Lung (tissue), 12 donors: ENCODE results near the gene PTPRN2. TPM values are rescaled to one million over a fixed set of nuclear protein-coding genes. Genes with fewer than 3 reads are reported as not detected.

Source experiments
- ATAC-seq: fragments of 200-7000 bp; cut with Tn5 transposase; one replicate; pipeline ENCODE4 v1.9.1; 2020; ENCODE audit warnings: moderate number of reproducible peaks; ENCODE audit not compliant: insufficient read depth, low FRiP score
- DNase-seq, 3 donors: peaks; one replicate each; pipeline ENCODE4 v3.0.0-alpha.2; 2013 to 2017
- H3K27ac ChIP-seq, 2 donors: one replicate each; pipeline ENCODE4 v1.5.1; 2013; ENCODE audit warnings: mild to moderate bottlenecking in 2 of 2, moderate library complexity in 2 of 2, control low read depth in 1 of 2, inconsistent platforms in 1 of 2, low read depth in 1 of 2, low read length in 1 of 2
- H3K27me3 ChIP-seq, 3 donors: one replicate each; pipeline ENCODE4 v1.5.1; 2013; ENCODE audit warnings: low read length in 2 of 3; ENCODE audit not compliant: control insufficient read depth in 3 of 3, insufficient read depth in 3 of 3
- H3K36me3 ChIP-seq, 4 donors: one replicate each; pipeline ENCODE4 v1.5.1; 2013; ENCODE audit warnings: low read length in 4 of 4, mild to moderate bottlenecking in 1 of 4, moderate library complexity in 1 of 4; ENCODE audit not compliant: control insufficient read depth in 4 of 4, insufficient read depth in 4 of 4
- H3K4me1 ChIP-seq, 5 donors: one replicate each; pipeline ENCODE4 v1.5.1; 2013; ENCODE audit warnings: low read length in 5 of 5, mild to moderate bottlenecking in 2 of 5, moderate library complexity in 1 of 5; ENCODE audit not compliant: control insufficient read depth in 5 of 5, insufficient read depth in 5 of 5
- H3K4me3 ChIP-seq: one replicate; pipeline ENCODE4 v1.5.1; 2013; ENCODE audit warnings: mild to moderate bottlenecking, control low read depth, moderate library complexity
- H3K9ac ChIP-seq, 2 donors: one replicate each; pipeline ENCODE4 v1.5.1; 2013; ENCODE audit warnings: low read length in 2 of 2, control low read depth in 1 of 2; ENCODE audit not compliant: insufficient read depth in 1 of 2
- H3K9me3 ChIP-seq, 4 donors: one replicate each; pipeline ENCODE4 v1.5.1; 2013; ENCODE audit warnings: low read length in 3 of 4, mild to moderate bottlenecking in 1 of 4, moderate library complexity in 1 of 4; ENCODE audit not compliant: control insufficient read depth in 4 of 4, insufficient read depth in 3 of 4
- WGBS, 2 donors: extraction: QIAGEN DNeasy Blood & Tissue Kit; methylation state at CpG; one replicate each; pipeline ENCODE4 v1.1.7; 2013; 5-methylcytosine and 5-hydroxymethylcytosine counted together
- polyA plus RNA-seq, 2 donors: library from polyadenylated mRNA; stranded (reverse); fragments of 200-250 nt; gene quantifications; one replicate each; pipeline ENCODE4 v1.2.1, GENCODE V29; 2013
- total RNA-seq, 2 donors: library from RNA; depleted of rRNA in 1 of 2; stranded (reverse); fragments of >200 nt in 1 of 2; gene quantifications; one replicate each; pipeline ENCODE4 v1.2.1, GENCODE V29; 2014 to 2021
- TF ChIP-seq, protein P1 (sequence below): IDR thresholded peaks from 2 replicates; pipeline ENCODE4 v1.5.1; 2012; ENCODE audit warnings: mild to moderate bottlenecking; ENCODE audit errors: control extremely low read depth, extremely low read depth
- donor health status: control.
- donor health status: control.
- donor health status: Bipolar disorder and iron deficiency.
- donor health status: healthy.
- donor health status: DM: yes; HTN: yes; CAD: no.

The PTPRN2 gene
- total and polyA plus RNA-seq, 4 donors = 2.1 to 7.4 (median 4.4) TPM

DNA sequence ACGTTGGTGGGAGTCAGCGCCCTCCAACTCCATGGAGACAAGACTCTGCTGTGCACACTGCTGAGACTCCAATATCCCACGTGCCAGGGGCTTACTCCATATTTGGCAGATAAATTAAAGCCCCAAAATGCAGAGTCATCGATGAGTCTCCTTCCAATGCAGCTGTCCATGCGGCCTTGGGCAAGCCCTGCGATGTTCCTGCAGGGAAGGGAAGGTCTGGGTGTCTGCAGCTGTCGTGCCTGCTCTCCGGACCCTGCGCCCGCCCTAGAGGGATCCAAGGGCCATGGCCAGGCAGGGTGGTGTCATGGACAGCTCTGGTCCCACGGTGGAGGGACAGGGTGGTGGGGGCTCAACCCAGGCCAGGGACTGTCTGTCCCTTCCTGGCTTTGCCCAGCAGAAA lies 185.2 kb downstream of the PTPRN2 start:
- TF ChIP-seq, protein P1, sequence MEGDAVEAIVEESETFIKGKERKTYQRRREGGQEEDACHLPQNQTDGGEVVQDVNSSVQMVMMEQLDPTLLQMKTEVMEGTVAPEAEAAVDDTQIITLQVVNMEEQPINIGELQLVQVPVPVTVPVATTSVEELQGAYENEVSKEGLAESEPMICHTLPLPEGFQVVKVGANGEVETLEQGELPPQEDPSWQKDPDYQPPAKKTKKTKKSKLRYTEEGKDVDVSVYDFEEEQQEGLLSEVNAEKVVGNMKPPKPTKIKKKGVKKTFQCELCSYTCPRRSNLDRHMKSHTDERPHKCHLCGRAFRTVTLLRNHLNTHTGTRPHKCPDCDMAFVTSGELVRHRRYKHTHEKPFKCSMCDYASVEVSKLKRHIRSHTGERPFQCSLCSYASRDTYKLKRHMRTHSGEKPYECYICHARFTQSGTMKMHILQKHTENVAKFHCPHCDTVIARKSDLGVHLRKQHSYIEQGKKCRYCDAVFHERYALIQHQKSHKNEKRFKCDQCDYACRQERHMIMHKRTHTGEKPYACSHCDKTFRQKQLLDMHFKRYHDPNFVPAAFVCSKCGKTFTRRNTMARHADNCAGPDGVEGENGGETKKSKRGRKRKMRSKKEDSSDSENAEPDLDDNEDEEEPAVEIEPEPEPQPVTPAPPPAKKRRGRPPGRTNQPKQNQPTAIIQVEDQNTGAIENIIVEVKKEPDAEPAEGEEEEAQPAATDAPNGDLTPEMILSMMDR = no peak
- 68 to 71% methylated on average over 11 of the region's 11 CpGs for WGBS, 2 donors
- Histone ChIP-seq H3K9ac (no peak overlapping the region), H3K4me3 (no peak overlapping the region), H3K9me3 (peaks cover 0 to 3% (median 0%) of the 10 kb centered on the region in 4 donors), H3K27me3 (no peaks in the 10 kb centered on the region), H3K27ac (no peak overlapping the region), H3K4me1 (peaks cover 0 to under 1% (median 0%) of the 10 kb centered on the region in 5 donors), H3K36me3 (no peaks in the 10 kb centered on the region)
- DNase-seq = no peak
- ATAC-seq = no peak

DNA sequence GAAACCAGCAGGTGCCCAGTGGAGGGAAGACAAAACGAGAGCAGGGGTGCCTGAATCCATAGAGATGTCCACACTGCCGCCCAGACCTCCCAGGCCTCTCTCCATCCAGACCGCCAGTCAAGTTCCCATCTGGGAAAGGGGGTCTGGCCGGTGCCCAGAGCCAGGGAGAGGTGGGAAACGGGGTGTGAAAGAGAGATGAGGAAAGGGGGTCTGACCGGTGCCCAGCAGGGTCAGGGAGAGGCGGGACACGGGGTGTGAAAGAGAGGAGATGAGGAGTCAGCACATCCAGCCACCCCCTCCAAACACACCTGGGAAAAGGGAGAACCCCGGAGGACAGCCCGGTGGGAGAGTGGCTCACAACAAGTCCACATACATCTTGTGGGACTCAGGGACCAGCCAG lies 185.8 kb downstream of the PTPRN2 start:
- peaks cover 0 to 7% (median 0%) of the 10 kb centered on the region in 5 donors for H3K4me1 ChIP-seq
- no peak overlapping the region for H3K27ac ChIP-seq
- no peaks in the 10 kb centered on the region for H3K36me3 ChIP-seq
- ATAC-seq (no peak), DNase-seq (no peak)
- peaks cover 0 to 3% (median 0%) of the 10 kb centered on the region in 4 donors for H3K9me3 ChIP-seq
- TF ChIP-seq, protein P1 = no peak
- no peak overlapping the region for H3K4me3 ChIP-seq
- no peaks in the 10 kb centered on the region for H3K27me3 ChIP-seq
- no peak overlapping the region for H3K9ac ChIP-seq
- WGBS, 2 donors = 78 to 88% methylated on average over 8 to 10 of the region's 10 CpGs

DNA sequence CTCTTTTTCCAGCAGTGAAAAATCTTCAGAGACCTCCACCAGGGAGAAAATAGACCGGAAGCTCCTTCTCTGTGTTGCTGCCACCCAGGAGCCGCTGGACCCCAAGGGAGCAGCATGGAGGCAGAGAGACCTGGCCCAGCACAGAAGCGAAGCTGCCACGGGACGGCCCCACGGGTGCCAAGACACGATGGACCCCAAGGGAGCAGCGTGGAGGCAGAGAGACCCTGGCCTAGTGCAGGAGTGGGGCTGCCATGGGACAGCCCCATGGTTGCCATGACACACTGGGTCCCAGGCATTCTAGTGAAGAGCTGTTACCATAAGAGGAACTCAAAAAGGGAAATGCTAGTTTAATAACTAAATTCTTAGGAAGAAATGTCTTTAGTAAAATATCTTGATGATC lies 186.3 kb downstream of the PTPRN2 start:
- ATAC-seq (no peak), DNase-seq (no peak)
- no peaks in the 10 kb centered on the region for H3K36me3 ChIP-seq
- WGBS, 2 donors = 85 to 90% methylated on average over 8 of the region's 8 CpGs
- peaks cover 0 to 12% (median 4%) of the 10 kb centered on the region in 5 donors for H3K4me1 ChIP-seq
- H3K27me3 ChIP-seq = no peaks in the 10 kb centered on the region
- H3K27ac ChIP-seq = no peak overlapping the region
- H3K9me3 ChIP-seq = peaks cover 0 to 3% (median 0%) of the 10 kb centered on the region in 4 donors
- TF ChIP-seq, protein P1 = no peak
- no peak overlapping the region for H3K9ac ChIP-seq
- no peak overlapping the region for H3K4me3 ChIP-seq
